ENCODE data around the gene C8B. TPM values are rescaled to one million over a fixed set of nuclear protein-coding genes. Genes with fewer than 3 reads are reported as not detected.

The C8B gene
- total and polyA plus RNA-seq, 2 of the 13 experiments (the other 11 are each of a cell fraction or from before 2014, with no cell fraction given), result 8.4 to 11.3 TPM

DNA sequence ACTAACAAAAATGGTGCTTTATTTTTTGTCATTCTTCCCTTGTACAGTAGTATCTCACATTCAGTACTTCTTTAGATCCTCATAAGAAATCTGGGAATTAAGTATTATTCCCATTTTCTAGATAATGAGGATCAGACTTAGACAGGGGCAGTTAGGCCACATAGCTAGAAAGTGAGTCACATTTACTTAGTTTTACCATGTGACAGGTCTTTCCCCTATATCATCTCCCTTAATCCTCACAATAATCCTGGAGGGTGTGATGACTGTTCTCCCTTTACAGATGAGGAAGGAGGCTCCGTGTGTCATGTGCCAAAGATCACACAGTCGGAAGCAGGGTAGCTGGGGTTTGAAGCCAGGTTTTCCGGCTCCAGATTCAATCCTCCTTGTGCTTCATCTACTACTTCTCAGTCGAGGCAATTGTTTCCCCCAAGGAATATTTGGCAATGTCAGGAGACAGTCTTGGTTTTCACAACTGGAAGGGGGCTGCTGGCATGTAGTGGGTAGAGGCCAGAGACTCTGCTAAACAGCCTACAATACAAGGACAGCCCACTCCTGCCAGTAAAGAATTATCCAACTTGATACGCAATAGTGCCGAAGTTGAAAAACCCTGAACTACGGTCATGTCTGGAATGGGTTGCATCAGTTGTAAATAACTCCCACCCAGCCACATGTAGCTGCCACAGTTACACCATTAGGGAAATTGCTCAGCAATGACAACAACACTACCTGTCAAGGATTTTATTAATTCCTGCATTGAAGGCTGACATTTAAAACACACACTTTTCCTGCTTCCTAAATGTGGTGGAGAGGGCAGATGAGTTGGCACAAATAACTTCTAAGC is 54.5 kb downstream of the C8B start (continued):
- TF ChIP-seq, protein P1, sequence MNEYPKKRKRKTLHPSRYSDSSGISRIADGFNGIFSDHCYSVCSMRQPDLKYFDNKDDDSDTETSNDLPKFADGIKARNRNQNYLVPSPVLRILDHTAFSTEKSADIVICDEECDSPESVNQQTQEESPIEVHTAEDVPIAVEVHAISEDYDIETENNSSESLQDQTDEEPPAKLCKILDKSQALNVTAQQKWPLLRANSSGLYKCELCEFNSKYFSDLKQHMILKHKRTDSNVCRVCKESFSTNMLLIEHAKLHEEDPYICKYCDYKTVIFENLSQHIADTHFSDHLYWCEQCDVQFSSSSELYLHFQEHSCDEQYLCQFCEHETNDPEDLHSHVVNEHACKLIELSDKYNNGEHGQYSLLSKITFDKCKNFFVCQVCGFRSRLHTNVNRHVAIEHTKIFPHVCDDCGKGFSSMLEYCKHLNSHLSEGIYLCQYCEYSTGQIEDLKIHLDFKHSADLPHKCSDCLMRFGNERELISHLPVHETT (CRISPR knock-in tag; conservative IDR thresholded peaks at IDR 0.05), result 0 out of 2 replicates have a peak, but pooled peaks have one; percentile 39
- peak; percentile 59; the same call in 1 of the 3 replicates for TF ChIP-seq MXI1 (IDR thresholded peaks at IDR 0.05; ENCODE audit: borderline replicate concordance, low read depth, low read length)
- TF ChIP-seq ZSCAN25 (CRISPR knock-in tag; IDR thresholded peaks at IDR 0.05), result no peak
- TF ChIP-seq ZNF891 (CRISPR knock-in tag; IDR thresholded peaks at IDR 0.05), result no peak
- 0 out of 2 replicates have a peak, but pooled peaks have one; percentile 0 for TF ChIP-seq KDM2A (CRISPR knock-in tag; IDR thresholded peaks at IDR 0.05; ENCODE audit: borderline replicate concordance, low read depth)
- no peak for TF ChIP-seq ZSCAN29 (CRISPR knock-in tag; conservative IDR thresholded peaks at IDR 0.05)
- 0 out of 2 replicates have a peak, but pooled peaks have one; percentile 52 for TF ChIP-seq ZNF614 (CRISPR knock-in tag; IDR thresholded peaks at IDR 0.05; ENCODE audit: borderline replicate concordance)
- no peak for TF ChIP-seq BRCA1 (CRISPR knock-in tag; IDR thresholded peaks at IDR 0.05)
- TF ChIP-seq, protein P2, sequence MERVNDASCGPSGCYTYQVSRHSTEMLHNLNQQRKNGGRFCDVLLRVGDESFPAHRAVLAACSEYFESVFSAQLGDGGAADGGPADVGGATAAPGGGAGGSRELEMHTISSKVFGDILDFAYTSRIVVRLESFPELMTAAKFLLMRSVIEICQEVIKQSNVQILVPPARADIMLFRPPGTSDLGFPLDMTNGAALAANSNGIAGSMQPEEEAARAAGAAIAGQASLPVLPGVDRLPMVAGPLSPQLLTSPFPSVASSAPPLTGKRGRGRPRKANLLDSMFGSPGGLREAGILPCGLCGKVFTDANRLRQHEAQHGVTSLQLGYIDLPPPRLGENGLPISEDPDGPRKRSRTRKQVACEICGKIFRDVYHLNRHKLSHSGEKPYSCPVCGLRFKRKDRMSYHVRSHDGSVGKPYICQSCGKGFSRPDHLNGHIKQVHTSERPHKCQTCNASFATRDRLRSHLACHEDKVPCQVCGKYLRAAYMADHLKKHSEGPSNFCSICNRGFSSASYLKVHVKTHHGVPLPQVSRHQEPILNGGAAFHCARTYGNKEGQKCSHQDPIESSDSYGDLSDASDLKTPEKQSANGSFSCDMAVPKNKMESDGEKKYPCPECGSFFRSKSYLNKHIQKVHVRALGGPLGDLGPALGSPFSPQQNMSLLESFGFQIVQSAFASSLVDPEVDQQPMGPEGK (CRISPR knock-in tag; IDR thresholded peaks at IDR 0.05), result peak; percentile 29; the same call in 1 of the 2 replicates
- TF ChIP-seq, protein P3, sequence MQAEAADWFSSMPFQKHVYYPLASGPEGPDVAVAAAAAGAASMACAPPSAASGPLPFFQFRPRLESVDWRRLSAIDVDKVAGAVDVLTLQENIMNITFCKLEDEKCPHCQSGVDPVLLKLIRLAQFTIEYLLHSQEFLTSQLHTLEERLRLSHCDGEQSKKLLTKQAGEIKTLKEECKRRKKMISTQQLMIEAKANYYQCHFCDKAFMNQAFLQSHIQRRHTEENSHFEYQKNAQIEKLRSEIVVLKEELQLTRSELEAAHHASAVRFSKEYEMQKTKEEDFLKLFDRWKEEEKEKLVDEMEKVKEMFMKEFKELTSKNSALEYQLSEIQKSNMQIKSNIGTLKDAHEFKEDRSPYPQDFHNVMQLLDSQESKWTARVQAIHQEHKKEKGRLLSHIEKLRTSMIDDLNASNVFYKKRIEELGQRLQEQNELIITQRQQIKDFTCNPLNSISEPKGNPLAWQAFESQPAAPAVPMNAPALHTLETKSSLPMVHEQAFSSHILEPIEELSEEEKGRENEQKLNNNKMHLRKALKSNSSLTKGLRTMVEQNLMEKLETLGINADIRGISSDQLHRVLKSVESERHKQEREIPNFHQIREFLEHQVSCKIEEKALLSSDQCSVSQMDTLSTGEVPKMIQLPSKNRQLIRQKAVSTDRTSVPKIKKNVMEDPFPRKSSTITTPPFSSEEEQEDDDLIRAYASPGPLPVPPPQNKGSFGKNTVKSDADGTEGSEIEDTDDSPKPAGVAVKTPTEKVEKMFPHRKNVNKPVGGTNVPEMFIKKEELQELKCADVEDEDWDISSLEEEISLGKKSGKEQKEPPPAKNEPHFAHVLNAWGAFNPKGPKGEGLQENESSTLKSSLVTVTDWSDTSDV (CRISPR knock-in tag; IDR thresholded peaks at IDR 0.05), result no peak
- TF ChIP-seq, protein P4, sequence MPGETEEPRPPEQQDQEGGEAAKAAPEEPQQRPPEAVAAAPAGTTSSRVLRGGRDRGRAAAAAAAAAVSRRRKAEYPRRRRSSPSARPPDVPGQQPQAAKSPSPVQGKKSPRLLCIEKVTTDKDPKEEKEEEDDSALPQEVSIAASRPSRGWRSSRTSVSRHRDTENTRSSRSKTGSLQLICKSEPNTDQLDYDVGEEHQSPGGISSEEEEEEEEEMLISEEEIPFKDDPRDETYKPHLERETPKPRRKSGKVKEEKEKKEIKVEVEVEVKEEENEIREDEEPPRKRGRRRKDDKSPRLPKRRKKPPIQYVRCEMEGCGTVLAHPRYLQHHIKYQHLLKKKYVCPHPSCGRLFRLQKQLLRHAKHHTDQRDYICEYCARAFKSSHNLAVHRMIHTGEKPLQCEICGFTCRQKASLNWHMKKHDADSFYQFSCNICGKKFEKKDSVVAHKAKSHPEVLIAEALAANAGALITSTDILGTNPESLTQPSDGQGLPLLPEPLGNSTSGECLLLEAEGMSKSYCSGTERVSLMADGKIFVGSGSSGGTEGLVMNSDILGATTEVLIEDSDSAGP (CRISPR knock-in tag; IDR thresholded peaks at IDR 0.05; ENCODE audit: borderline replicate concordance), result no peak
- TF ChIP-seq HIVEP1 (CRISPR knock-in tag; IDR thresholded peaks at IDR 0.05), result 0 out of 2 replicates have a peak, but pooled peaks have one; percentile 26
- 0 out of 2 replicates have a peak, but pooled peaks have one; percentile 35 for TF ChIP-seq YEATS4 (CRISPR knock-in tag; IDR thresholded peaks at IDR 0.05; ENCODE audit: borderline replicate concordance)
- TF ChIP-seq, protein P5, sequence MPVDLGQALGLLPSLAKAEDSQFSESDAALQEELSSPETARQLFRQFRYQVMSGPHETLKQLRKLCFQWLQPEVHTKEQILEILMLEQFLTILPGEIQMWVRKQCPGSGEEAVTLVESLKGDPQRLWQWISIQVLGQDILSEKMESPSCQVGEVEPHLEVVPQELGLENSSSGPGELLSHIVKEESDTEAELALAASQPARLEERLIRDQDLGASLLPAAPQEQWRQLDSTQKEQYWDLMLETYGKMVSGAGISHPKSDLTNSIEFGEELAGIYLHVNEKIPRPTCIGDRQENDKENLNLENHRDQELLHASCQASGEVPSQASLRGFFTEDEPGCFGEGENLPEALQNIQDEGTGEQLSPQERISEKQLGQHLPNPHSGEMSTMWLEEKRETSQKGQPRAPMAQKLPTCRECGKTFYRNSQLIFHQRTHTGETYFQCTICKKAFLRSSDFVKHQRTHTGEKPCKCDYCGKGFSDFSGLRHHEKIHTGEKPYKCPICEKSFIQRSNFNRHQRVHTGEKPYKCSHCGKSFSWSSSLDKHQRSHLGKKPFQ (CRISPR knock-in tag; IDR thresholded peaks at IDR 0.05; ENCODE audit: insufficient replicate concordance), result no peak
- peak; percentile 48; the same call in 1 of the 2 replicates for TF ChIP-seq FOXP1 (IDR thresholded peaks at IDR 0.05)
- TF ChIP-seq FOXP1 (CRISPR knock-in tag; IDR thresholded peaks at IDR 0.05), result peak; percentile 77
- TF ChIP-seq, protein P6, sequence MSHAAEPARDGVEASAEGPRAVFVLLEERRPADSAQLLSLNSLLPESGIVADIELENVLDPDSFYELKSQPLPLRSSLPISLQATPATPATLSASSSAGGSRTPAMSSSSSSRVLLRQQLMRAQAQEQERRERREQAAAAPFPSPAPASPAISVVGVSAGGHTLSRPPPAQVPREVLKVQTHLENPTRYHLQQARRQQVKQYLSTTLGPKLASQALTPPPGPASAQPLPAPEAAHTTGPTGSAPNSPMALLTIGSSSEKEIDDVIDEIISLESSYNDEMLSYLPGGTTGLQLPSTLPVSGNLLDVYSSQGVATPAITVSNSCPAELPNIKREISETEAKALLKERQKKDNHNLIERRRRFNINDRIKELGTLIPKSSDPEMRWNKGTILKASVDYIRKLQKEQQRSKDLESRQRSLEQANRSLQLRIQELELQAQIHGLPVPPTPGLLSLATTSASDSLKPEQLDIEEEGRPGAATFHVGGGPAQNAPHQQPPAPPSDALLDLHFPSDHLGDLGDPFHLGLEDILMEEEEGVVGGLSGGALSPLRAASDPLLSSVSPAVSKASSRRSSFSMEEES (CRISPR knock-in tag; IDR thresholded peaks at IDR 0.05), result peak; percentile 56; the same call in 1 of the 2 replicates

Data from HepG2 (cell line).